T1000 (cell line): ENCODE data around the gene THOC5.
"Not testable (repeated sequence)": the region's sequence is repeated elsewhere in the genome, so short reads cannot be mapped to it uniquely, and the experiment has no call there.

Source experiments
- DNase-seq: peaks from one replicate; lab custom pipeline; 2025; ENCODE audit warnings: mixed read lengths; lab: John Stamatoyannopoulos, UW

The THOC5 gene

DNA sequence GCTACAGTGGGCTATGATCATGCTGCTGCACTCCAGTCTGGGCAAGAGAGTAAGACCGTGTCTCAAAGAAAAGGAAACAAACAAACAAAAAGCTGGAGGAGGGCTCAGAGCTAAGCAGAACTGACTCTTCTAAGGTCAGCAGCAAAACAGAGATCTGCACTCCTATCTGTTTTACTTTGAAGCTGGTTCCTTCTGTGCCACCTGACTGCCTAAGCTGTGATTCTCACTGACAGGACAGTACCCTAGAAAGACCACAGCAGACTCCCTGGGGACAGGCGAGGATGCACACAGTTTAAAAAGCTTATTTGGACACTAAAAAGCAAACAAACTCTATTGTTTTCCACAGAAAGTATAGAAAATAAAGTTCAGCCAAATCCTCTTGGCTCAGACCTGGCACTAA, 43.0 kb downstream of the THOC5 start:
- no peak for DNase-seq

DNA sequence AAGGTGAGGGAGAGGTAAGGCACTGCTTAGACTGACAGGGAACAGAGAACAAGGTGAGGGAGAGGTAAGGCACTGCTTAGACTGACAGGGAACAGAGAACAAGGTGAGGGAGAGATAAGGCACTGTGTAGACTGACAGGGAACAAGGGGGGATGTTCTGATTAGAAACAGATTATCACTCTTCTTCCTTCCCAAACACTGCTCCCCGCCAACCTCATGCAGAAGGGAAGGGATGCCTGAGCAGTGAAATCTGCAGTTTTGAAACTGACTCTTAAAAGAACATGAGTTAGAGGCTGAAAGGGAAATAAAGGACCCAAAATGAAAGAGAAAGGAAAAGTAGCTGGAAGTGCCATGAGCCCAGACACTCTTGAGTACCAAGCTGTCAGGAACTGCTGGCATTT, 43.7 kb downstream of the THOC5 start:
- no peak for DNase-seq

GRCh38 chr22:29509298-29509697, 44.3 kb downstream of the THOC5 start:
- no peak for DNase-seq

- no peak for DNase-seq
These were observed 49.7 kb downstream of the THOC5 start for GRCh38 chr22:29503811-29504372.

DNA sequence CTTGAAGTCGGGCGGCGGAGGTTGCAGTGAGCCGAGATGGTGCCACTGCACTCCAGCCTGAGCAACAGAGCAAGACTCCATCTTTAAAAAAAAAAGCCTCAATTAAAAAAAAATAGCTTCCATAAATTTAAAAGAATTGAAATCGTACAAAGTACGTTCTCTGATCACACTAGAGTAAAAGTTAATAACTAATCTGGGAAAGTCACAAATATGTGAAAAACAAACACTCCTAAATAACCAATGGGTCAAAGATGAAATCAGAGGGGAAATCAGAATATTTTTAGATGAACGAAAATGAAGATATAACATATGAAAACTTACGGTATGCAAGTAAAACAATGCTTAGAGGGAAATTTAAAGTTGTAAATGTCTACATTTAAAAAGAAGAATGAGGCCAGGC, 53.7 kb downstream of the THOC5 start:
- DNase-seq, result no peak

DNA sequence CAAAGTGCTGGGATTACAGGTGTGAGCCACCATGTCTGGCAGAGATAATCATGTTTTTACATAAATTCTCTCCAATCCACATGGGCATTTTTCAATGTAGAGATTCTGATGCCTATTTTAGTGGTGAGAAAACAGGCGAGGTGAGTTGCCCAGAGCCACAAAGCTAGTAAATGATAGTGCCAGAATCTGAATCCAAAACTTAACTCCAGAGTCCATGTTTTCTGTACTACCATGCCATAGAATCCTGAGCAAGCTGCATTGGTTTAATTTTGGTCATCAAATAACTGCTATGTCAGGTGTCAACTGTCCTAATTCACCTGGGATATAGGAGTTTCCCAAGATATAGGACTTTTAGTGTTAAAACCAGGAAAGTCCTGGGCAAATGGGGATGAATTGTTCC, 59.9 kb downstream of the THOC5 start:
- no peak for DNase-seq

GRCh38 chr22:29491012-29491411, 62.5 kb downstream of the THOC5 start:
- DNase-seq, result no peak

DNA sequence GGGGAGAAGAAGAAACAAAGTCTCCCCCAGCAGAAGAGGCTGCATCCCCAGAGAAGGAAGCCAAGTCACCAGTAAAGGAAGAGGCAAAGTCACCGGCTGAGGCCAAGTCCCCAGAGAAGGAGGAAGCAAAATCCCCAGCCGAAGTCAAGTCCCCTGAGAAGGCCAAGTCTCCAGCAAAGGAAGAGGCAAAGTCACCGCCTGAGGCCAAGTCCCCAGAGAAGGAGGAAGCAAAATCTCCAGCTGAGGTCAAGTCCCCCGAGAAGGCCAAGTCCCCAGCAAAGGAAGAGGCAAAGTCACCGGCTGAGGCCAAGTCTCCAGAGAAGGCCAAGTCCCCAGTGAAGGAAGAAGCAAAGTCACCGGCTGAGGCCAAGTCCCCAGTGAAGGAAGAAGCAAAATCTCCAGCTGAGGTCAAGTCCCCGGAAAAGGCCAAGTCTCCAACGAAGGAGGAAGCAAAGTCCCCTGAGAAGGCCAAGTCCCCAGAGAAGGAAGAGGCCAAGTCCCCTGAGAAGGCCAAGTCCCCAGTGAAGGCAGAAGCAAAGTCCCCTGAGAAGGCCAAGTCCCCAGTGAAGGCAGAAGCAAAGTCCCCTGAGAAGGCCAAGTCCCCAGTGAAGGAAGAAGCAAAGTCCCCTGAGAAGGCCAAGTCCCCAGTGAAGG, 64.3 kb downstream of the THOC5 start:
- not testable (repeated sequence) for DNase-seq

DNA sequence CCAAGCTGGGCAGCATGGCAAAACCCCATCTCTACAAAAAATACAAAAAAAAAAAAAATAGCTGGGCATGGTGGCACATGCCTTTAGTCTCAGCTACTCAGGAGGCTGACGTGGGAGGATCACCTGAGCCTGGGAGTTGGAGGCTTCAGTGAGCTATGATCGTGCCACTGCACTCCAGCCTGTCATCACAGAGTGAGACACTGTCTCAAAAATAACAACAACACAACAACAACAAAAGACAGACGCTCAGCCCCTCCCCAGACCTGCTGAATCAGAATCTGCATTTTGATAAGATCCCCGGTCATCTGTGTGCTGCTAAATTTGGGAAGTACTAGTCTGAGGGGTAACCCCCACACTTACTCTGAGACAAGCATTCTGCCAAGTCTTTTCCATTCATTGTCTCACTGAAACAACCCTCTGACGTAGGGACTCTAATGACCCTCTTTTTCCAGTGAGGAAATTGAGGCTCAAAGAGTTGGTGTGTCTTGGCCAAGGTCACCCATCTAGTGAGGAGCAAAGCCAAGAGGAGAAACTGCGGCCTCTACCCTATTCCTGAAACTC, 66.1 kb downstream of the THOC5 start:
- DNase-seq, result no peak

- DNase-seq, result no peak
These were observed 68.1 kb downstream of the THOC5 start for GRCh38 chr22:29485448-29485847.

- DNase-seq, result no peak
These were observed 68.9 kb downstream of the THOC5 start for GRCh38 chr22:29484642-29485041.

DNA sequence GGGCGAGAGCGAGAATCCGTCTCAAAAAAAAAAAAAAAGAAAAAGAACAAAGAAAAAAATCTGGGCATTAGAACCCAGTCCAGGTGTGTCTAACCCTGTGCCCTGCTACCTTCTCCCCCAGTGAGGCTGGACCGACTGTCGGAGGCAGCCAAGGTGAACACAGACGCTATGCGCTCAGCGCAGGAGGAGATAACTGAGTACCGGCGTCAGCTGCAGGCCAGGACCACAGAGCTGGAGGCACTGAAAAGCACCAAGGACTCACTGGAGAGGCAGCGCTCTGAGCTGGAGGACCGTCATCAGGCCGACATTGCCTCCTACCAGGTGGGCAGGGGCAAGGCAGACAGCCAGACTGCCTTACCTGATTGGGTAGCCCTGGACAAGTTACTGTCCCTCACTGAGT, 70.3 kb downstream of the THOC5 start:
- DNase-seq, result no peak

GRCh38 chr22:29482726-29483125, 70.8 kb downstream of the THOC5 start:
- no peak for DNase-seq

DNA sequence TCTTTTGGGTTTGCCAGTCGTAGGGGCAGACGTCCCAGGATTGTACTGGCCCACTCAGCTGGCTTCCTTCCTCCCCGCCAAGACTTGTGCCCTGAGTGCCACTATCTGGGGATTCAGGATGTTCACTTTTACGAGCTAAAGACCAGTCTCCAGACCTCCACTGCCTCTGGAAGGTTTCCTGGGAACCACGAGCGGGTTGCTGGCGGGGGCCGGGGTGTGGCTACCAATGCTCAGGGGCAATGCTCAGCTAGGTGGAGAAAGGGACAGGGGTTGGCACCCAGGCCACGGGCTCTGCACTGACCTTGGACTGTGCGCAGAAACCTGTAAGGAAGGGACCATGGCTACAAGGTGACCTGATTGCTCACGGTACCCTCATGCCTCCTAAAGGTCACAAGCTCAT, 71.3 kb downstream of the THOC5 start:
- no peak for DNase-seq

GRCh38 chr22:29481265-29482000, 72.1 kb downstream of the THOC5 start:
- no peak for DNase-seq

DNA sequence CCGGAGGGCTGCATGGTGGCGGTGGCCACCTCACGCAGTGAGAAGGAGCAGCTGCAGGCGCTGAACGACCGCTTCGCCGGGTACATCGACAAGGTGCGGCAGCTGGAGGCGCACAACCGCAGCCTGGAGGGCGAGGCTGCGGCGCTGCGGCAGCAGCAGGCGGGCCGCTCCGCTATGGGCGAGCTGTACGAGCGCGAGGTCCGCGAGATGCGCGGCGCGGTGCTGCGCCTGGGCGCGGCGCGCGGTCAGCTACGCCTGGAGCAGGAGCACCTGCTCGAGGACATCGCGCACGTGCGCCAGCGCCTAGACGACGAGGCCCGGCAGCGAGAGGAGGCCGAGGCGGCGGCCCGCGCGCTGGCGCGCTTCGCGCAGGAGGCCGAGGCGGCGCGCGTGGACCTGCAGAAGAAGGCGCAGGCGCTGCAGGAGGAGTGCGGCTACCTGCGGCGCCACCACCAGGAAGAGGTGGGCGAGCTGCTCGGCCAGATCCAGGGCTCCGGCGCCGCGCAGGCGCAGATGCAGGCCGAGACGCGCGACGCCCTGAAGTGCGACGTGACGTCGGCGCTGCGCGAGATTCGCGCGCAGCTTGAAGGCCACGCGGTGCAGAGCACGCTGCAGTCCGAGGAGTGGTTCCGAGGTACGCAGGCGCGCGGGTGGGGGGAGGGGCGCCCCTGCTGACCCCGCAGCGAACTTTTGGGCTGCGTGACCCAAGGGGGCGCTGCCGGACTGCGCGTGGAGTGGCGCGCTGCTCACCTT, 72.9 kb downstream of the THOC5 start:
- DNase-seq, result no peak

DNA sequence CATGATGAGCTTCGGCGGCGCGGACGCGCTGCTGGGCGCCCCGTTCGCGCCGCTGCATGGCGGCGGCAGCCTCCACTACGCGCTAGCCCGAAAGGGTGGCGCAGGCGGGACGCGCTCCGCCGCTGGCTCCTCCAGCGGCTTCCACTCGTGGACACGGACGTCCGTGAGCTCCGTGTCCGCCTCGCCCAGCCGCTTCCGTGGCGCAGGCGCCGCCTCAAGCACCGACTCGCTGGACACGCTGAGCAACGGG, 73.4 kb downstream of the THOC5 start:
- no peak for DNase-seq

DNA sequence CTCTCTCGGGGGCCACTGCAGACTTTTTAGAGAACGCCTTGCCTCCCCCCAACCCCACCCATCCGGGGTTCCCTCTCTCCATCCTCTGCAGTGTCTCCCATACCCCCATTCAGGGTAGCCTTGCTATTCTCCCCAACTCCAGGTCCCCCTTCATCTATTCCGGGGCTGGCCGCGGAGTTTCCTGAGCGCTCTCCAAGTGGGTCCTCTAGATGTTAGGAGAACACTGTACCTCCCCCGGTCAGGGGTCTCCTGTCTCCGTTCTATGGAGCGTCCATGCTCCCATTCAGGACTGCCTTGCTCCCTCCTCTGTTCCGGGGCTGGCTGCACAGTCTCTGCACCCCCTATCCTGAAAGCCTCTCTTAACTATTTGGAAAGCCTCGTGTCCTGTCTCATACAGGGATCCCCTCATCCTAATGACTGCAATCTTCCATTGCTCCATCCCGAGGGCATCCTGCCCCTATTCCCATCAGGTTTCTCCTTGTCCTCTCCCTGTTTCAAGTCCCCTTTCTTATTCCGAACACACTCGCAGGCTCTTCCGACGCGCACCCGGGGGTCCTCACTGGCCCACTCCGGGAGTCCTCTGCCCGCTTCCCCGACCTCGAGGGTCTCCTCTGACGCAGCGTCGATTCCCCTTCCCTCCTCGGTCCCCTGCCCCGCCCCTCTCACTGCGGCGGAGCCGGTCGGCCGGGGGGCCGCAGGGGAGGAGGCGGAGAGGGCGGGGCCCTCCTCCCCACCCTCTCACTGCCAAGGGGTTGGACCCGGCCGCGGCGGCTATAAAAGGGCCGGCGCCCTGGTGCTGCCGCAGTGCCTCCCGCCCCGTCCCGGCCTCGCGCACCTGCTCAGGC, 73.9 kb downstream of the THOC5 start, which contains the start of gene NEFH:
NEFH (plus strand) TSS at position 802 of the 845 bp plus-strand sequence. CDS start 45 bp downstream, outside the sequence.
- no peak for DNase-seq

DNA sequence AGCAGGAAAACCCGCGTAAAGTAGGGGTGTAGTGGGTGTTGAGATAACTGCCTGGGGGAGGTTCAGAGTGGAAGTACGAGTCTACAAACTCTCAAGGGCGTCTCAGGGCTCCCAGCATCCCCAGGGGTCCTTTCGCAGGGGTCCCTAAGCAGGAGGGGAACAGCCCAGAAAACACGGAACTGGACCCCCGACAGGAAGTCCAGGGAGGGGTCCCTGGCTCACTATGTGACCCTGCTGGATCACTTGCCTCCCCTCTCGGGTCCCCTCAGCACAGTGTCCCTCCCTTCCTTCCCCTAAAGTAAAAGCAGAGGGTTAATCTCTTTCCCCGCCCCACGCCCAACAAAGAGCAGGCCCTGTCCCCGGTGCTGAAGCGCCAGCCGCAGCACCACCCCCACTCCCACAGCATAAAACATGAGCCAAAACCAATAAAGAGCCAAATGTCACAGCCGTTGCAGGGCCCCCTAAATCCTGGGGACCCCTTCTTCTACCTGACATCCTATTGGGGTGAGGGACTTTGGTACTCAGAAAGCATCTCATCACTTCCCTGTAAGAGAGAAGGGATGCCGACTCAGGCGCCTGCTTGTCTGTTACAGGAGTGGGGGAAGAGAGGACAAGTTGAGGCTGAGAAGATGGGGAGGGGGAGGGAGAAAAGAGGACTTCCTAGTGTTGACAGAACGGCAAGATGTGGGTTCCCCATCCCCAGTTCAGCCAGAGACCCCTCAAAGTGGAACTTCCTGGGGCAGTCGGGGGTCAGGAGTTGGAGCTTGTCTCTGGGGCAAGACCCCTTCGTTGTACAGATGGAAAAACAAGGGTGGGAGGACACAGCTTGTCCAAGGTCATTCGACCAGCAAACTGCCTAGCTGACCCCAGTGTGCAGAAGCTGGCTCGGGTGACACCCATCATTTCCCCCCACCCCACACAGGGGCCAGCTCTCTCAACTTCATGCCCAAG, 75.0 kb downstream of the THOC5 start:
- DNase-seq, result no peak

GRCh38 chr22:29477723-29478318, 75.7 kb downstream of the THOC5 start:
- no peak for DNase-seq
